HepG2 (cell line): ENCODE measurements around the gene RNASE11. TPM values are rescaled to one million over a fixed set of nuclear protein-coding genes. Genes with fewer than 3 reads are reported as not detected.

Experiments
- ARNTL ChIP-seq: sonication (generic); formaldehyde crosslinking; IDR thresholded peaks from 2 replicates; pipeline ENCODE4 v1.4.0; 2020; ENCODE audit warnings: mild to moderate bottlenecking, missing genetic modification reagents
- DMAP1 ChIP-seq: IDR thresholded peaks from 2 replicates; pipeline ENCODE4 v1.6.1; 2016
- EZH2 ChIP-seq: conservative IDR thresholded peaks from 2 replicates; pipeline ENCODE4 v1.6.1; 2012; ENCODE audit warnings: mild to moderate bottlenecking, low read depth, low read length, moderate library complexity
- KLF15 ChIP-seq: sonication (generic); formaldehyde crosslinking; IDR thresholded peaks from 2 replicates; pipeline ENCODE4 v1.8.1; 2023; ENCODE audit warnings: borderline replicate concordance, mild to moderate bottlenecking, inconsistent platforms, missing genetic modification reagents, mixed read lengths
- MBD4 ChIP-seq: IDR thresholded peaks from 2 replicates; pipeline ENCODE4 v1.6.1; 2012; ENCODE audit warnings: low read length, inconsistent platforms, borderline replicate concordance
- NFYB ChIP-seq: sonication (generic); formaldehyde crosslinking; IDR thresholded peaks from 2 replicates; pipeline ENCODE4 v1.4.0; 2020; ENCODE audit warnings: missing genetic modification reagents
- RELA ChIP-seq: sonication (generic); formaldehyde crosslinking; IDR thresholded peaks from 2 replicates; pipeline ENCODE4 v1.4.0; 2020; ENCODE audit warnings: missing genetic modification reagents
- TAF1 ChIP-seq: sonication (generic); formaldehyde crosslinking; IDR thresholded peaks from 2 replicates; pipeline ENCODE4 v1.4.0; 2020; ENCODE audit warnings: missing genetic modification reagents
- TCF7L2 ChIP-seq: IDR thresholded peaks from 2 replicates; pipeline ENCODE4 v1.6.1; 2011; ENCODE audit warnings: mild to moderate bottlenecking, low read depth, low read length, moderate library complexity
- XBP1 ChIP-seq: sonication (generic); formaldehyde crosslinking; IDR thresholded peaks from 2 replicates; pipeline ENCODE4 v1.5.0; 2020; ENCODE audit warnings: missing genetic modification reagents
- YEATS4 ChIP-seq: sonication (generic); formaldehyde crosslinking; IDR thresholded peaks from 2 replicates; pipeline ENCODE4 v1.4.0; 2020; ENCODE audit warnings: missing genetic modification reagents, borderline replicate concordance
- ZBTB49 ChIP-seq: sonication (generic); formaldehyde crosslinking; IDR thresholded peaks from 2 replicates; pipeline ENCODE4 v1.4.0; 2020; ENCODE audit warnings: missing genetic modification reagents, borderline replicate concordance
- ZEB1 ChIP-seq: IDR thresholded peaks from 2 replicates; pipeline ENCODE4 v1.6.1; 2012; ENCODE audit warnings: mild to moderate bottlenecking, low read depth, inconsistent platforms; ENCODE audit not compliant: insufficient replicate concordance
- ZNF12 ChIP-seq: sonication (generic); formaldehyde crosslinking; IDR thresholded peaks from 2 replicates; pipeline ENCODE4 v1.5.0; 2020; ENCODE audit warnings: missing genetic modification reagents
- ZNF138 ChIP-seq: sonication (generic); formaldehyde crosslinking; IDR thresholded peaks from 2 replicates; pipeline ENCODE4 v1.5.0; 2020; ENCODE audit warnings: mild to moderate bottlenecking, low read depth, missing genetic modification reagents
- ZNF225 ChIP-seq: sonication (generic); formaldehyde crosslinking; IDR thresholded peaks from 2 replicates; pipeline ENCODE4 v1.4.0; 2020; ENCODE audit warnings: mild to moderate bottlenecking, missing genetic modification reagents
- ZNF281 ChIP-seq: sonication (generic); formaldehyde crosslinking; IDR thresholded peaks from 2 replicates; pipeline ENCODE4 v1.4.0; 2020; ENCODE audit warnings: missing genetic modification reagents, borderline replicate concordance
- polyA plus RNA-seq, 8 experiments: library from polyadenylated mRNA; depleted of rRNA in 3 of 8; stranded (reverse) in 7 of 8; unstranded in 1 of 8; fragments of >200 nt; fragmentation: Illumina TruSeq in 4 of 8; extraction: Trizol in 4 of 8; gene quantifications; 2 replicates each; pipeline versions ENCODE4 v1.2.1 to v1.2.3, GENCODE V29; 2011 to 2016; ENCODE audit warnings: low read depth in 4 of 8, missing spikeins in 1 of 8, mixed read lengths in 1 of 8; ENCODE audit not compliant: insufficient read depth in 1 of 8
- total RNA-seq, 5 experiments: library from RNA; depleted of rRNA; stranded (reverse); fragments of >200 nt; fragmentation: Illumina TruSeq; extraction: Trizol; gene quantifications; 2 replicates each; pipeline ENCODE4 v1.2.3, GENCODE V29; 2016; ENCODE audit warnings: low read depth in 1 of 5
- TF ChIP-seq, protein P1 (sequence below): sonication (generic); formaldehyde crosslinking; conservative IDR thresholded peaks from 2 replicates; pipeline ENCODE4 v1.8.0; 2022; ENCODE audit warnings: low read depth, missing genetic modification reagents
- TF ChIP-seq, protein P2 (sequence below): sonication (generic); formaldehyde crosslinking; IDR thresholded peaks from 2 replicates; pipeline ENCODE4 v1.8.1; 2023; ENCODE audit warnings: mild to moderate bottlenecking, moderate library complexity, missing genetic modification reagents

The RNASE11 gene
- total and polyA plus RNA-seq, 2 of the 13 experiments (the other 11 are each of a cell fraction or from before 2014, with no cell fraction given): not detected

DNA sequence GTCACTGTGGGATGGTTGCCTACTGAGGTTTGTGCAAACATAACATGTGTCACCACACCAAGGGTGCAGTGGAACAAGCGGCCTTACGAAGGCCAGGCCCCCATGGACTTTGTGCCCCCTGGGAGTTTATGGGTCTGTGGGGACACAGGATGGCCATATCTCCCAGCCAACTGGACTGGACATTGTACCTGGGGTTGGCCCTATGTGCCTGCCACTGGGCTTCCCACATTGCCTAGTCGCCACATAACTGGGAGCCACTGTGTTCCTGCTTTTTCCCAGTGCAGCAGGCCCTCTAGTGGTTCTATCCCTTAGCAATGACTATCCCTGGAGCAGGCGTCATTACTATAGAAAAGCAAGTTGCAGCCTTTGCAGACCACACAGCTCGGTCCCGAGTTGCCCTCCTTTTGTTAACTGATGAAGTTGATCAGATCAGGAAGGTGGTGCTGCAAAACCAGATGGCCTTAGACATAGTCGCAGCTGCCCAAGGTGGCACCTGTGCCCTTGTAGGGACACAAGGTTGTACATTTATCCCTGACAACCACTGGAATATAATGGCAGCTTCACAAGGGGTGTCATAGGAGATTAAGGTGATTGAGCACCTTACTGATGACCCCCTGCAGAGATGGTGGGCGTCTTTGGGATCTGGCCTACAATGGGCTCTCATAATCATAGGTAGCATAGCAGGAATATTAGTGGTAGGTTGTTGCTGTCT lies 18.5 kb upstream of the RNASE11 start (continued):
- no peak for TF ChIP-seq ZNF281 (CRISPR knock-in tag)
- no peak for TF ChIP-seq TCF7L2
- TF ChIP-seq, protein P1, sequence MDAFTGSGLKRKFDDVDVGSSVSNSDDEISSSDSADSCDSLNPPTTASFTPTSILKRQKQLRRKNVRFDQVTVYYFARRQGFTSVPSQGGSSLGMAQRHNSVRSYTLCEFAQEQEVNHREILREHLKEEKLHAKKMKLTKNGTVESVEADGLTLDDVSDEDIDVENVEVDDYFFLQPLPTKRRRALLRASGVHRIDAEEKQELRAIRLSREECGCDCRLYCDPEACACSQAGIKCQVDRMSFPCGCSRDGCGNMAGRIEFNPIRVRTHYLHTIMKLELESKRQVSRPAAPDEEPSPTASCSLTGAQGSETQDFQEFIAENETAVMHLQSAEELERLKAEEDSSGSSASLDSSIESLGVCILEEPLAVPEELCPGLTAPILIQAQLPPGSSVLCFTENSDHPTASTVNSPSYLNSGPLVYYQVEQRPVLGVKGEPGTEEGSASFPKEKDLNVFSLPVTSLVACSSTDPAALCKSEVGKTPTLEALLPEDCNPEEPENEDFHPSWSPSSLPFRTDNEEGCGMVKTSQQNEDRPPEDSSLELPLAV: no peak
- no peak for TF ChIP-seq ZNF138 (CRISPR knock-in tag)
- TF ChIP-seq TAF1 (CRISPR knock-in tag): no peak
- no peak for TF ChIP-seq NFYB (CRISPR knock-in tag)
- no peak for TF ChIP-seq DMAP1
- TF ChIP-seq ZEB1: no peak
- no peak for TF ChIP-seq KLF15 (CRISPR knock-in tag)
- no peak for TF ChIP-seq RELA
- TF ChIP-seq, protein P2, sequence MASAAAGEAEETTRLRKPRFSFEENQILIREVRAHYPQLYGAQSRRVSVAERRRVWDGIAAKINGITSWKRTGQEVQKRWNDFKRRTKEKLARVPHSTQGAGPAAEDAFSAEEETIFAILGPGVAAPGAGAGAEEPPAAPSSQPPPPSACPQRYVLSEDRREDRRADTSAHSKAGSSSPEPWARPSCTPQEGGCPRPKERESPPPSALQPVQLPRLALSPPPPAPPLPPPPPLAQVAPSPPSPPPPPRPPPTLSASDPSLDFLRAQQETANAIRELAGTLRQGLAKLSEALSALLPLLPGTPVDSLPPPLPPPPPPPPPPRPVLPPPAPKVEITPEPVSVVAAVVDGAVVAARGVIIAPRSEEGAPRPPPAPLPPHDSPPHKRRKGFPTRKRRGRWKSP: peak; percentile 44; the same call in 1 of the 2 replicates
- no peak for TF ChIP-seq XBP1 (CRISPR knock-in tag)
- TF ChIP-seq ZBTB49 (CRISPR knock-in tag): no peak
- TF ChIP-seq ARNTL (CRISPR knock-in tag): 0 out of 2 replicates have a peak, but pooled peaks have one; percentile 73
- no peak for TF ChIP-seq ZNF225 (CRISPR knock-in tag)
- no peak for TF ChIP-seq EZH2
- TF ChIP-seq MBD4: no peak
- TF ChIP-seq ZNF12 (CRISPR knock-in tag): no peak
- TF ChIP-seq YEATS4 (CRISPR knock-in tag): peak; percentile 72; the same call in 1 of the 2 replicates
